ENCODE measurements around the gene IQCE.

GRCh38 chr7:2512179-2512661 lies 46.6 kb upstream of the IQCE start:
- TF ChIP-seq CTCF (IDR thresholded peaks at IDR 0.05) (no peak), POLR2A (IDR thresholded peaks at IDR 0.05) (no peak)
